Trophoblast cell (in vitro differentiated cells and primary cell): ENCODE measurements around the gene KCNQ4.

Source experiments
- DNase-seq, 2 donors: peaks; one replicate each; pipeline ENCODE4 v3.0.0-alpha.2; 2016
- H2AFZ ChIP-seq: 2 replicates; pipeline ENCODE4 v1.6.1; 2013; ENCODE audit warnings: low read length, moderate library complexity, mild to moderate bottlenecking; ENCODE audit not compliant: insufficient read depth, poor library complexity
- H2AK5ac ChIP-seq: 2 replicates; pipeline ENCODE4 v1.6.1; 2013; ENCODE audit warnings: mild to moderate bottlenecking, low read length
- H2BK120ac ChIP-seq: 2 replicates; pipeline ENCODE4 v1.6.1; 2013; ENCODE audit warnings: low read length, mild to moderate bottlenecking, moderate library complexity; ENCODE audit not compliant: insufficient read depth, poor library complexity
- H2BK12ac ChIP-seq: 2 replicates; pipeline ENCODE4 v1.6.1; 2013; ENCODE audit warnings: mild to moderate bottlenecking, low read length, moderate library complexity
- H2BK5ac ChIP-seq: 2 replicates; pipeline ENCODE4 v1.6.1; 2013; ENCODE audit warnings: low read length, low read depth, moderate library complexity, mild to moderate bottlenecking; ENCODE audit not compliant: poor library complexity
- H3K14ac ChIP-seq: 2 replicates; pipeline ENCODE4 v1.6.1; 2013; ENCODE audit warnings: mild to moderate bottlenecking, low read length
- H3K18ac ChIP-seq: 2 replicates; pipeline ENCODE4 v1.6.1; 2013; ENCODE audit warnings: mild to moderate bottlenecking, low read length
- H3K23ac ChIP-seq: 2 replicates; pipeline ENCODE4 v1.6.1; 2013; ENCODE audit warnings: low read length
- H3K27ac ChIP-seq: 2 replicates; pipeline ENCODE4 v1.5.1; 2013; ENCODE audit warnings: low read depth, mild to moderate bottlenecking, inconsistent platforms, low read length, moderate library complexity
- H3K27me3 ChIP-seq: 2 replicates; pipeline ENCODE4 v1.6.1; 2013; ENCODE audit warnings: inconsistent platforms, mild to moderate bottlenecking, low read length, moderate library complexity; ENCODE audit not compliant: insufficient read depth
- H3K36me3 ChIP-seq, 2 experiments: 1 replicate in 1 of 2; 2 replicates in 1 of 2; pipeline ENCODE4 v1.6.1; 2013; ENCODE audit warnings: low read length in 2 of 2, mild to moderate bottlenecking in 2 of 2, moderate library complexity in 1 of 2; ENCODE audit not compliant: insufficient read depth in 2 of 2, control insufficient read depth in 1 of 2
- H3K4ac ChIP-seq: 2 replicates; pipeline ENCODE4 v1.6.1; 2013; ENCODE audit warnings: low read depth, mild to moderate bottlenecking, low read length, moderate library complexity
- H3K4me1 ChIP-seq, 2 experiments: 1 replicate in 1 of 2; 2 replicates in 1 of 2; pipeline ENCODE4 v1.6.1; 2013; ENCODE audit warnings: low read length in 2 of 2, mild to moderate bottlenecking in 2 of 2, moderate library complexity in 1 of 2; ENCODE audit not compliant: insufficient read depth in 2 of 2, control insufficient read depth in 1 of 2
- H3K4me2 ChIP-seq: 2 replicates; pipeline ENCODE4 v1.6.1; 2013; ENCODE audit warnings: inconsistent platforms, mild to moderate bottlenecking, low read length, moderate library complexity
- H3K4me3 ChIP-seq: 2 replicates; pipeline ENCODE4 v1.5.1; 2013; ENCODE audit warnings: mild to moderate bottlenecking, low read depth, low read length, inconsistent platforms
- H3K79me1 ChIP-seq: one replicate; pipeline ENCODE4 v1.6.1; 2013; ENCODE audit warnings: low read length
- H3K79me2 ChIP-seq: 2 replicates; pipeline ENCODE4 v1.6.1; 2013; ENCODE audit warnings: low read length, mild to moderate bottlenecking; ENCODE audit not compliant: control insufficient read depth, insufficient read depth, poor library complexity
- H3K9ac ChIP-seq: 2 replicates; pipeline ENCODE4 v1.6.1; 2013; ENCODE audit warnings: mild to moderate bottlenecking, low read length
- H3K9me3 ChIP-seq: 2 replicates; pipeline ENCODE4 v1.6.1; 2013; ENCODE audit warnings: low read depth, mild to moderate bottlenecking, control low read depth, inconsistent platforms, low read length; ENCODE audit not compliant: insufficient read depth
- H4K12ac ChIP-seq: 2 replicates; pipeline ENCODE4 v1.6.1; 2013; ENCODE audit warnings: low read depth, mild to moderate bottlenecking, low read length, moderate library complexity
- H4K8ac ChIP-seq: 2 replicates; pipeline ENCODE4 v1.6.1; 2013; ENCODE audit warnings: low read depth, mild to moderate bottlenecking, low read length, moderate library complexity
- H4K91ac ChIP-seq: one replicate; pipeline ENCODE4 v1.6.1; 2013; ENCODE audit warnings: low read depth, mild to moderate bottlenecking, low read length, moderate library complexity
- whole genome bisulfite sequencing: extraction: QIAGEN DNeasy Blood & Tissue Kit; methylation state at CpG from one replicate; pipeline ENCODE4 v1.1.7; 2013; ENCODE audit warnings: missing lambda C conversion rate; ENCODE audit not compliant: insufficient read length, insufficient coverage; ENCODE audit errors: extremely low coverage; 5-methylcytosine and 5-hydroxymethylcytosine counted together

Gene KCNQ4

DNA sequence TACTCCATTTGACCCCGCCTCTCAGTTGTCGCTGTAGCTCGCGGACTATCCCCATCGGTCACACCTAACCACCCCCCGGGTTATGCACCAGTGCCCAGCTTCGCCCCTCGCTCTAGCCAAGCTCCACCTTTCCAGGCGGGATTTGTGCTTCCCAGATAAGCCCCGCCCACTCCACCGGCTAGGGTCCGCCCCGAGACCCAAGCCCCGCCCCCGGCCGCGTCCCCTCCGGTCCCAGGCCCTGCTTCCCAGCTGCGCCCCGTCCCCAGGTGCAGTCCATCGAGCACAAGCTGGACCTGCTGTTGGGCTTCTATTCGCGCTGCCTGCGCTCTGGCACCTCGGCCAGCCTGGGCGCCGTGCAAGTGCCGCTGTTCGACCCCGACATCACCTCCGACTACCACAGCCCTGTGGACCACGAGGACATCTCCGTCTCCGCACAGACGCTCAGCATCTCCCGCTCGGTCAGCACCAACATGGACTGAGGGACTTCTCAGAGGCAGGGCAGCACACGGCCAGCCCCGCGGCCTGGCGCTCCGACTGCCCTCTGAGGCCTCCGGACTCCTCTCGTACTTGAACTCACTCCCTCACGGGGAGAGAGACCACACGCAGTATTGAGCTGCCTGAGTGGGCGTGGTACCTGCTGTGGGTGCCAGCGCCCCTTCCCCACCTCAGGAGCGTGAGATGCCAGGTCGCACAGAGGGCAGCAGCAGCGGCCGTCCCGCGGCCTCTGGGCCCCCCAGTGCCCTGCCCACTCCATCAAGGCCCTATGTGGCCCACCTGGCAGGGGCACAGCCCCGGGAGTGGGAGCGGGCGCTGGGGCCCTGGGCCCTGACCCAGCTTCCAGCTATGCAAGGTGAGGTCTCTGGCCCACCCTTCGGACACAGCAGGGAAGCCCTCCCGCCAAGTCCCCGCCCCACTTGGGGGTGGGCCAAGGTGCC is 54.7 kb downstream of the KCNQ4 start:
- no peak overlapping the region for H4K91ac ChIP-seq
- no peaks in the 10 kb centered on the region for H3K79me2 ChIP-seq
- no peaks in the 10 kb centered on the region for H3K9me3 ChIP-seq
- no peaks in the 10 kb centered on the region for H3K27me3 ChIP-seq
- no peak overlapping the region for H3K14ac ChIP-seq
- no peak overlapping the region for H2AK5ac ChIP-seq
- H3K79me1 ChIP-seq = no peaks in the 10 kb centered on the region
- H3K18ac ChIP-seq = no peak overlapping the region
- H3K4ac ChIP-seq = no peak overlapping the region
- H3K4me1 ChIP-seq = peaks cover 0 to 2% of the 10 kb centered on the region in 2 experiments
- H2BK5ac ChIP-seq = no peak overlapping the region
- H2BK12ac ChIP-seq = no peak overlapping the region
- H3K4me2 ChIP-seq = no peak overlapping the region
- H3K27ac ChIP-seq = no peak overlapping the region
- no peak overlapping the region for H4K8ac ChIP-seq
- H3K9ac ChIP-seq = no peak overlapping the region
- no peak overlapping the region for H2AFZ ChIP-seq
- no CpG with 5 or more reads among the region's 60 CpGs for WGBS
- no peak for DNase-seq
- H3K36me3 ChIP-seq = no peaks in the 10 kb centered on the region
- H2BK120ac ChIP-seq = no peak overlapping the region
- H3K23ac ChIP-seq = no peak overlapping the region
- no peak overlapping the region for H3K4me3 ChIP-seq
- no peak overlapping the region for H4K12ac ChIP-seq

DNA sequence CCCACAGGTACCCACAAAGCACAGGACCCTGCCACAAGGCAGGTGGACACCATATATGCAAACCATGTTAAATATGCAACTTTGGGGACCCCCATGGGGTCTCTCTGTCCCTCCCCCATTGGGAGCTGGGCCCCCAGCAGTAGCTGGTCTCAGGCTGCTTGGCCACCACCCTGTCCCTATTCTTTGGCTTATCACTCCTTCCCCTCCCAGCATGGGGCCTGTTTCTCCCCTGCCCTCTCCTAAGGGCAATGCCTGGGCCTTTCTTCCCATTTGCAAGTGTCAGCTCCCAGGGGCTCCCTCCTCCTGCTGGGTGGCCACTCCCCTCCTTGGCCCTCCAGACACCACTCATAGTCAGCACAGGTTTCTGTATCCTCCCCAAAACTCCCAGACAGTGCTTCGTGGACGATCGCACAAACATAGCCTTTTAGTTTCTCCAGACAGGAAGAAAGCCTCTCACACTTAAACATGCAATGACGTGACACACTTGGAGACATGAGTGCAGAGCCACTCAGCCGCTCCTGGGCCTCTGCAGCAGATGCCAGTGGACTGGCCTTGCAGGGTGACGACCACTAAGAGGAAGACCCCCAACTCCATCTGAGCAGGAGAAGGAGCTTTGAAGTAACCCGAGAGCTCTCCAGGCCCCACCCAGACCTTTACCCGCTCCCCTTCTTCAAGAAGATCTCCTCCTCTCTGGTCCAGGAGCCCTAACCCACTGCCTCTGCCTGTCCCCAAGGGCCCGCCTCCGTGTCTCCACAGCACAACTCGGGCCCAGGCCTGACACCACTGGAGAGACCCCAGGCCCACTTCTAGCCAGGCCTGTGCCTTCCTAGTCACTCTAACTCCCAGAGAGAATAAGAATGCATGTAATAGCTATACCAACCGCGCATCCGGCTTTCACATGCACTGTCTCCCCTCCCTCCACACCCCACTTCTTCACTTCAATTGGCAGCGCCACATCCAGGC is 55.7 kb downstream of the KCNQ4 start:
- Histone ChIP-seq H2AK5ac (no peak overlapping the region), H2BK120ac (no peak overlapping the region), H3K27me3 (no peaks in the 10 kb centered on the region), H4K12ac (no peak overlapping the region), H3K18ac (no peak overlapping the region), H4K91ac (no peak overlapping the region), H3K4ac (no peak overlapping the region), H2BK5ac (no peak overlapping the region), H3K4me3 (no peak overlapping the region), H3K9me3 (no peaks in the 10 kb centered on the region), H3K4me2 (no peak overlapping the region), H2BK12ac (no peak overlapping the region), H3K36me3 (no peaks in the 10 kb centered on the region), H3K79me2 (no peaks in the 10 kb centered on the region), H3K23ac (no peak overlapping the region), H3K79me1 (no peaks in the 10 kb centered on the region), H2AFZ (no peak overlapping the region), H4K8ac (no peak overlapping the region), H3K9ac (no peak overlapping the region), H3K4me1 (peaks cover 0 to 2% of the 10 kb centered on the region in 2 experiments), H3K14ac (no peak overlapping the region), H3K27ac (no peak overlapping the region)
- no CpG with 5 or more reads among the region's 15 CpGs for WGBS
- DNase-seq = no peak

- Histone ChIP-seq H3K4ac (no peak overlapping the region), H2BK12ac (no peak overlapping the region), H2AK5ac (no peak overlapping the region), H4K91ac (no peak overlapping the region), H3K36me3 (no peaks in the 10 kb centered on the region), H4K8ac (no peak overlapping the region), H3K4me2 (no peak overlapping the region), H3K9ac (no peak overlapping the region), H3K23ac (no peak overlapping the region), H2BK120ac (no peak overlapping the region), H3K27me3 (no peaks in the 10 kb centered on the region), H3K4me1 (peaks cover 0 to under 1% of the 10 kb centered on the region in 2 experiments), H3K14ac (no peak overlapping the region), H4K12ac (no peak overlapping the region), H3K79me2 (no peaks in the 10 kb centered on the region), H3K27ac (no peak overlapping the region), H3K4me3 (no peak overlapping the region), H3K79me1 (no peaks in the 10 kb centered on the region), H3K18ac (no peak overlapping the region), H3K9me3 (no peaks in the 10 kb centered on the region), H2BK5ac (no peak overlapping the region), H2AFZ (no peak overlapping the region)
- no CpG with 5 or more reads among the region's 5 CpGs for WGBS
- no peak for DNase-seq
Measured at GRCh38 chr1:40839943-40840335, 56.4 kb downstream of the KCNQ4 start.

DNA sequence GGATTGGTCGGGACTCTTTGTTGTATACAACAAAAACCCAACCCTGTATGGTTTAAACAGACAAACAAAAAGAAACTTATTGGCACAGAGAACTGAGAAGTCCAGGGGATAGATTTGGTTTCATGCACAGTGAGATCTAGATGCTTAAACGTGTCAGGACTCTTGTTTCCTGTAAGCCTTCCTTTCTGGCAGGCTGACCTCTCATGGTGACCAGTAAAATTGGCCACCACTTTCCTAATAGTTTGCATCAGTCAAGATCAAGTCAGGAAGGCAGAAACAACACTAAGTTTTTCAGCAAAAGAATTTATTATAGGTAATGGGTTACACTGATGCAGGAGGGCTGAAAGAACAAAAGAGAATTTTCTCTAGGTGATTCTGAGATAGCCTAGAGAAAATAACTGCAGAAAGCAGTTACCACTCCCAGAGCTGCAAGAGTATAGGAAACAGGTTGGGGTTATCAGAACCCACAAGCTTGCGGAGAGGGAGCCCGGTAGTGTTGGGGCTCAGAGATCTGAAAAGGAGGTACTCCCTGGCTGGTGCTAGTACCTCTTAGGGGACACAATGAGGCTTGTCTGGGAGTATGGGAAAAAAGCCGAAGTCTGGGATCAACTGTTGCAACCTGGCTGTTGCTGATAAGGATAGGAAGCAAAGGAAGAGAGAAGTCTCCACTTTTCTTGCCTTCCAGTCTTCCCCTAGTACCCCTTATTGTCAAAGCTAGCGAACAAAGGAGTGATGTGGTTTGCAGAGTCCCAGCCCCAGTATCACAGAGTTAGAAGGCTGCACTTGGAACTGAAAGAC is 57.1 kb downstream of the KCNQ4 start:
- Histone ChIP-seq H3K27me3 (no peaks in the 10 kb centered on the region), H3K4me3 (no peak overlapping the region), H2BK5ac (no peak overlapping the region), H3K9ac (no peak overlapping the region), H2AK5ac (no peak overlapping the region), H2AFZ (no peak overlapping the region), H4K8ac (no peak overlapping the region), H3K4ac (no peak overlapping the region), H3K23ac (no peak overlapping the region), H3K36me3 (no peaks in the 10 kb centered on the region), H3K27ac (no peak overlapping the region), H3K79me2 (no peaks in the 10 kb centered on the region), H3K18ac (no peak overlapping the region), H3K9me3 (no peaks in the 10 kb centered on the region), H4K12ac (no peak overlapping the region), H3K14ac (no peak overlapping the region), H4K91ac (no peak overlapping the region), H2BK12ac (no peak overlapping the region), H3K79me1 (no peaks in the 10 kb centered on the region), H3K4me2 (no peak overlapping the region), H2BK120ac (no peak overlapping the region), H3K4me1 (no peaks in the 10 kb centered on the region)
- no CpG with 5 or more reads among the region's 6 CpGs for WGBS
- no peak for DNase-seq
